Activated T-cell treated with anti-CD3 and anti-CD28 coated beads, Interleukin-2, amount 50 U/mL, for 48 hours (primary cell): Measurements from ENCODE around the gene RAB11FIP4.
"Not testable (repeated sequence)": the region's sequence is repeated elsewhere in the genome, so short reads cannot be mapped to it uniquely, and the experiment has no call there.

ENCODE experiments used
- DNase-seq, 2 experiments: peaks; one replicate each; pipeline ENCODE4 v3.0.0-alpha.2; 2020

Gene RAB11FIP4

DNA sequence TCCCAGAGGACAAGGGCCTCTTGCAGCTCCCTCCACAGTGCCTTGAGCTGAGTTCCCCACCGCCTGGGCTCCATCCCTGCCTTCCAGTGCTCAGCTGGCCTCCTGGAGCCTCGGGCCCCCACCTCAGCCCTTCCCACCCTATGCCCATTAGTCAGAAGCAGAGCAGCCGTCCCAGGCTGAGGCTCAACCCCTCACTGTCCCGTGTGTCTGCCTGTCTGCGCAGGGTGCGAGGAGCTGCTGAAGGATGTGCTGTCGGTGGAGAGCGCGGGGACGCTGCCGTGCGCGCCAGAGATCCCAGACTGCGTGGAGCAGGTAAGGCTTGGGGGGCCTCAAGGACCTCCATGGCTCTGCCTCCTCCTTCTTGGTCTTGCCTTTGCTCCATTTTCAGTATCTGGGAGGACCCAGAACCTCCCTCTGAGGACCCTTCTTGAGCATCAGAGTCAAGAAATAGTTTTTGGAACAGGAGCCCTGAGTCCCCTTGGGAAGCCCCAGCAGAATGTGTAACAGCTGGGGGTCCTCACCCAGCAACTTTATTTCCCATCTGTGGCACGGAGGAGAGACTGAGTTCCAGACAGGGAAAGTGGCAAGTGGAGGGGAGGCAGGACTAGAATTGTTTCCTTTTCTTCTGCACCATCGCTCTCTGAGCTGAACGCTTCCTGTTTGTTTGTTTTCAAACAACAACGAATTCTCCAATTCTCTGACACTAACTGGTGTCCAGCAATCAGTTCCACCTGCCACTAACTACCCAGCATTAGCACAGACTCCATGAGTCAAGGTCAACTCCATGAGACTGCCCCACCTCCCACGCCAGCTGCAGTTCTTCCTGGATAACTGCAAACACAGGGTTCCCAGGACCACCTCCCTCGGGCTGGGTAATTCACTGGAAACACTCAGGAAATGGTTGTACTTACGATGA, 42.6 kb downstream of the RAB11FIP4 start:
- no peak for DNase-seq

GRCh38 chr17:31434727-31435050, 43.2 kb downstream of the RAB11FIP4 start:
- no peak for DNase-seq

- DNase-seq, result no peak
Observed at GRCh38 chr17:31435581-31435980, 44.1 kb downstream of the RAB11FIP4 start.

DNA sequence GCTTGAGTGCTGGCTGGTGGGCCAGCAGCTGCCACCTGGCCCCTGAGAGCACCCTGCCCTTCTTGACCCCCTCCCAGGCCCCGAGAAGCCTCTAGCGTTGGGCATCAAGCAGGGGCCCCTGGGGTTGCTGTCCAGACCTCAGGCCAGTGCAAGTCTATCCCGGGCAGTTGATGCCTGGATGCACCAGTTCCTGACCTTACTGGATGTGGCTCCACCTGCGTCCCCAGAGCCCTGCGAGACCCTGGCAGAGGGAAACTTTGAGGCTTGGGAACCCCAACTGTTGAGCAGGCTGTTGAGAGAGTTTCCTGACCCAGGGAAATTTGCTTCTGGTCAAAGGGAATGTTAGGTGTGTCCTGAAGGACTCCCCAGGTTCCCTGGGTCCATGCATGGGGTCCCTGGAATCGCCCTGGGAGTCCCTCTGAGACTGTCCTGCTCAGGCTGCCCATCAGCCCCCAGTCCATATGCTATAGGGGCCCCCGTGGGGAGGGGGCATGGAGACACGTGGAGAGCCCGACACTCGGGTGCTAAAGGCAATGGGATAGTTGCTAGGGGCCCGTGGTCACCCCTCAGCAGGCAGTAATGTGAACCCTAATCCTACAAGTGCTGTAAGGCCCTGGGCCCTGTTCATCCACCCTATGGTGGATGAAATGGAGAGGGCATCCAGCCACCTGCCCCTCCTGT, 46.4 kb downstream of the RAB11FIP4 start:
- no peak for DNase-seq

DNA sequence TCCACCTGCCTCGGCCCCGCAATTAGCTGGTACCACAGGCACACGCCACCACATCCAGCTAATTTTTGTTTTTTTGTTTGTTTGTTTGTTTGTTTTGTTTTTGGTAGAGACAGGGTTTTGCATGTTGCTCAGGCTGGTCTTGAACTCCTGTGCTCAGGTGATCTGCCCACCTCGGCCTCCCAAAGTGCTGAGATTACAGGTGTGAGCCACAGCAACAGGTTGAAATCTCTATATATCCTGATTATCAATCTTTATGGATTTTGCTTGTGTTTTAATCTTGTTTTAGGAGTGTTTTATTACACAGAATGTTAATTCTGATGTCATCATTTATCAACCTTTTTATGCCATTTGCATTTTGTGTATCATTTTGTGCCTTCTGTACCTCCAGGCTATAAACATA, 48.2 kb downstream of the RAB11FIP4 start:
- no peak for DNase-seq

DNA sequence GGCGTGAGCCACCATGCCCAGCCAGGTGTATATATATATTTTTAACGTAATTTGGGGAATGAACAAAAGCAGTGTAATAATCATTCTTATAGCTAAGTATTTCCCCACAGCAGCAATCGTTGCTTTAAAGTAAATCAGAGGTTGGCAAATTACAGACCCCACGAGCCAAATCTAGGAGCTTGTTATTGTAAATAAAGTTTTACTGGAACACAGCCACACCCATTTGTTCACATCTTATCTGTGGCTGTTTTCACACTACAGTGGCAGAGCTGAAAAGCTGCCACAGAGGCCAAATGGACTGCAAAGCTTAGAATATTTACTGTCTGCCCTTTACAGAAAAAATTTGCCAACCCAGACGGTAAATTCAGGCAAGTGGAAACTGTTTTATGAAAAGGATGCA, 50.8 kb downstream of the RAB11FIP4 start:
- DNase-seq, result no peak

GRCh38 chr17:31442856-31443255, 51.4 kb downstream of the RAB11FIP4 start:
- DNase-seq, result not testable (repeated sequence)

DNA sequence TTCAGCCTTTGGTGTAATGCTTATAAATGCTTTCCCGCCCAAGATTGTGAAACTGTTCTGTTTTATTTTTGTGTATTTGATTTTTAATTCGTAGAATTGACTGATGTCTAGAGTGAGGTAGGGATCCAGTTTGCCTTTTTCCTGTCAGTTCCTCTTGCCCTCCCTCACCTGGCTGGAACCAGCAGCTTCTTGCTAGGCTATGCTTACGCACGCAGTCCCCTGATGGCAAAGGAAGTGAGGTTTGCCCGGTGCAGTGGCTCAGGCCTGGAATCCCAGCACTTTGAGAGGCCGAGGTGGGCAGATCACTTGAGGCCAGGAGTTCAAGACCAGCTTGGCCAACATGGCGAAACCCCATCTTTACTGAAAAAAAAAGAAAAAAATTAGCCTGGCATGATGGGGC, 51.9 kb downstream of the RAB11FIP4 start:
- DNase-seq, result no peak

DNA sequence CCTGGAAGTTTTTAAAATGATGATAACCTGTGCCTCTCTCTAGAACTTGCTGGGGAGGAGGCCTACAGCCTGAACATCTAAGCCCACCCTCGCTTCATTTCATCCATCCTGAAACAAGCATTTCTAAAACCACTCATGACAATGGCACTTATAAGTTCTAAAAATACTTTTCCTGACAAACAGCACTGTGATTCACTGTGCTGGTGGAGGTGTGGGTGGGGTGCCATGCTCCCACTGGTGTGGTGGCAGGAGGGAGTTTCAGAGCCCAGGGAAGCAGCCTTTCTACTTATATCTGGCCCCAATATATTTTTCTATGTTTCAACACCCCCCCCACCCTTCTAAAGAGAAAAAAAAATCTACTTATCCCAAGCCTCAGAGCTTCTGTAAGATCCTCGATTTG, 52.6 kb downstream of the RAB11FIP4 start:
- no peak for DNase-seq

DNA sequence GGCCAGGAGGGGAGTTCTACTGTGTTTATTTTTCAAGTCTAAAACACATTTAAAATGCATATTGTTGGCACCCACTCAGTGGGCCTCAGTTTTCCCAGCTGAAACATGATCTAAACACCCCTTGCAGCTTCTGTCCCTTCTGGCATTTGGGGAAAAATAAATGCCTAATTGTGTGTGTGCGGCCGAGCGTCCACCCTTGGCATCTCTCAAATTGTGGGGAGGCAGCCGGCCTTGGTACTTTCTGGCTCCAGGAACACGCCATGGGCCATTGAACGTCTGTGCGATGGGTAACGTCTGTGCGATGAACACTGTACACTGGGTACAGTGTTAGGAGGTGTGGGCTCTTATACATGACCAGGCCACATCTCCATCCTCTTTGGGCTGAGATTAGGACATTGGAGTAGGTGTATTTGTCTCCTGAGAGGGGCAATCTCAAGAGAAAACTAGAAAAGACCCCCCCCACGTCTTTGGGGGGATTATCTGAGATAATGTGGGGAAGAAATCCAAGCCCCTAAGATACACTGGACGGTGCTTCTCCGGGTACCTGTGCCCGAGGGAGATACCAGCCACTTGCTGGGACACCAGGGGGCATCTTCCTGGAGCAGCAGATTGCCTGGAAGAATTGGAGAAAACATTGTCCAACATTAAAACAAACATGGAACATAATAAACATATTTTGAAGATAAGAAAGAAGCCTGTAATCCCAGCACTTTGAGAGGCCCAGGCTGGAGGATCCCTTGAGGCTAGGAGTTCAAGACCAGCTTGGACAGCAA, 54.9 kb downstream of the RAB11FIP4 start:
- no peak for DNase-seq

- DNase-seq, result no peak
Observed at GRCh38 chr17:31448467-31449077, 57.1 kb downstream of the RAB11FIP4 start.

DNA sequence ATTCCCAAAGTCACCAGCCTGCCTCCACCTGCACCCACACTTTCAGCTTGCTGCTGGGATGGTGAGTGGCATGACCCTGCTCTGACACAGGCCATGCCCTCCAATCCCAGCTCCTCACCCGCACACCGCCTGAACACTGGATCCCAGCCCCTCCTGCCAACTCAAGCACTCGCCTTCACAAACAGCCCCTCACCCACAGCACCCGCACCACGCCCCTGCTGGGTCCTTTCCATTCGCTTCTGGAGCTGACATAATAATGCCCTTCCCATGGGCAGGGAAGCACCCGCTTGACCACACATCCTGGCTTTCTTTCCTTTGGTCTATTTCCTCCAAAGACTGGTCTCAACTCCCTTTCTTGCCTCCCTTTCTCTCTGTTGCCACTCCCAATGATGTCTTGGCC, 57.6 kb downstream of the RAB11FIP4 start:
- no peak for DNase-seq

DNA sequence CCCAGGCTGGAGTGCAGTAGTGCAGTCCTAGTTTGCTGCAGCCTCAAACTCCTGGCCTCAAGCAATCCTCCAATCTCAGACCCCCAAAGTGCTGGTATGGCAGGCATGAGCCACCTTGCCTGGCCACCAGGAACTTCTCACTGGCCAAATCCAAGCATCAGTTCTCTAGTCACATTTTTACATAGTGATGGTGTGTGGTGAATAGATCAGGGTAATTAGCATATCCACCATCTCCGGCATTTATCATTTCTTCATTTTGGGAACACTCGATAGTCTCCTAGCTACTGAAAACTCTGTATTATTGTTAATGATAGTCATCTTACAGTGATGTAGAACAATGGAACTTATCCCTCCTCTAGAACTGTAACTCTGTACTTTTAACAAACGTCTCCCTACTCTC, 58.3 kb downstream of the RAB11FIP4 start:
- DNase-seq, result no peak

- no peak for DNase-seq
Observed at GRCh38 chr17:31452101-31452500, 60.6 kb downstream of the RAB11FIP4 start.

DNA sequence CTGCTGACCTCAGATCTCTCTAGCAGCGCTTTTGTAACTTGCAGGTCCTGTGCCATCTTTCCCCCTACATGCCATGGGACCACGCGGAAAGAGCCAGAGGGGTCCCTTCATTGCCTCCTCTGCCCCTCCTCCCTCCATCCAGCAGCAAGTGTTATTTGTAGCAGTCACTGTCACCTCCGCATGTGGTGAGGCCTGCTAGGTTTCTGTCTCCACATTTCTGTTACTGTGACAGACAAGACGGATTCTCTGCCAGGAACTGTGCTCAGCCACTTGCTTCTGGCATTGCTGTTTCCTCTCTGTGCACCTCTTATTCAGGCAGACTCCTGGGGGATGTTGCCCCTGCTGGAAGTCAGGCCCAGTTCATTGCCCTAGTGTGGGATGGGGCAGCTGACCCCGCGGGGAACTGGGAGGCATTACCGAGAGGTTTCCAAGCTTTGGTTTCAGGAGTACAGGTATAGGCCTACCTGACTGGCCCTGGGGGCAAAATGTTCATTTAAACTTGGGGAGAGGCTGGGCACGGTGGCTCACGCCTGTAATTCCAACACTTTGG, 61.2 kb downstream of the RAB11FIP4 start:
- no peak for DNase-seq

- no peak for DNase-seq
Observed at GRCh38 chr17:31453896-31454295, 62.4 kb downstream of the RAB11FIP4 start.

- DNase-seq, result no peak
Observed at GRCh38 chr17:31456814-31457213, 65.3 kb downstream of the RAB11FIP4 start.

DNA sequence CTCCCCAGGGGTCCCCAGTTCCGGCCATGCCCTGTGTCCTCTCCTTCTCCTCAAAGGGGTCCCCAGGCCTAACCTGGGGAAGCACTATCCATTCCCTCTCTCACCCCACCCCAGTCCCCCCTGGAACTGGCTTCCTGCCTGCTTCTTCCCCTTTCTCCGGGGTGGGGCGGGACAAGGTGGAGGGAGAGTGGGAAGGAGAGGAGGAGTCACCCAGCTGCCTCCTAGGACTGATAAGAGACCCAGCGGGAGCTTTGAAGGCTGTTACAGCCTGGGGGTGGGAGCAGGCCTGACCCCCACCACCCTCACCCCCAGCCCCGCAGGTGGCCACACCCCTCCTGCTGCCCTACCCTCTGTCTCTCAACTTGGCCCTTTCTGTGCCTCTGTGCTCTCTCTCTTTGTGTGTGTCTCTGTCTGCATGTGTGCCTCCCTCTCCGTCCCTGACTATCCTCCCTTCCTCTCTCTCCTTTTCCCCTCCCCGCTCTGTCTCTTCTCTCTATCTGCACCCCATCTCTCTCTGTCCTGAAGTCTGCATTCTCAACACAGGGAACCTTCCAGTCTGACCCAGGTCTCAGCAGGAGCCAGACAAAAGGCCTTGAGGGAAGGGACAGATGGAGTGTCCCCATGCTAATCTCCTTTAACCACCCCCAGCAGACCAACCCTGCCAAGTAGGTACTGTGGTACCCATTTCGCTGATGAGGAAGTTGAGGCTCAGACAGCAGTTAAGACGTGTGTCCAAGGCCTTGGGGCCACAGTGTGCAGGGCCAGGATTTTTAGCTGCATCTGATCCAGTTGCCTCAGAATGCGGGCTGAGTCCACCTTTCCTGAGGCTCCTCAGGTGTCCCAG, 66.1 kb downstream of the RAB11FIP4 start:
- DNase-seq, result no peak

DNA sequence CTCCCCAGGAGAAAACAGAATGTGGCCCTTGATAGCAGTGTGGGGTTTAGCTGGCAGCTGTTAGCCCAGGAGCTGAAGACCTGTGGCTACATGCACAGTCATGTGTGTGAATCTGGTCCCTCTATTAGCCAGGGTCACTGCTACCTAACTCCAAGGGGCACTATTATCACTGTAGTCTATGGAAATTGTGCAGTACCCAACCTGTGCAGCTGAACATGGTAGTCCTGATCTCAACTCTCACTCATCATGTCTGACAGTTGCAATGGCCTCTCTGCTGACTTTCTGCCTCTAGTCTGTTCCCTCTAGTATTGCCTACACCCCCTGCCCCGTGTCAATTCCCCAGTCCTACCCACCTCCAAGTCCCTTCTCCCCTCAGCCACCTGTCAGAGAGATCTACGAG, 67.4 kb downstream of the RAB11FIP4 start:
- no peak for DNase-seq

DNA sequence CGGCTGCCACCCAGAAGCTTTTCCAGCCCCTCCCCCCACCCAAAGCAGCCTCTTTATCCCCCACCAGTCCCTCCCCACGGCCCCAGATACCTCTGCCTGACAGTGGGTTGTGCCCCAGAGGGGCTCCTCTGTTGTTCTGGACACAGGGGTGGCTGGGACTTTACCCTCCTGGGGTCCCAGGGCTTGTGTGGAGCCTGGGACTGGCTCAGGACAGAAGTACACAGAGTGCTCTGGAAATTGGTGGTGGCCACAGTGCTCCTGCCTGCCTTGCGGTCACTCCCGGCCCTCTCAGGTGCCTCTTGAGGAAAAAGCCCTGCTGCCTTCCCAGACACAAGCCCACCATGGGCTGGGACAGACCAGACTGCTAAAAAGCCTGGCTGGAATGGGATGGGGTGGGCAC, 68.2 kb downstream of the RAB11FIP4 start:
- DNase-seq, result no peak

DNA sequence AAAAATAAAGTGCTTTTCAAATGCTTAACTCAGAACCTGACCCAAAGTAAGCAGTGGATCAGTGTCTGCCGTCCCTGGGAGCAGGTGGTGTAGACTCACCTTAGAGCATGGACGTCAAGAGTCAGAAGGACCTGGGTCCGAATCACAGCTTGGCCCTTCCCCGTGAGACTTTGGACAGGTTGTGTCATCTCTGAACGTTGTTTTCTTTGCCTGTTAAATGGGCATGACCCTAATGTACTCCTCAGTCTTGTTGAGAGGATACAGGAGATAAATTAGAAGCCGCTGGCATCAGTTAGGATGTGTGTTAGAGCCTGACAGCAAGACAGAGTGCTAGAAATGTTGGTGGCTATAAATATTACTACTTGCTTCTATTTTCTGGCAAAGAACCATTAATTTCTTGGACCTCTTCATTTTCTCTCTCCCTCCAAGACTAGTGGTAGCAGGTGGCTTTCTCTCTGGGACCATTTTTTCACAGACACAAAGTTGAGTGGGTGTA, 68.8 kb downstream of the RAB11FIP4 start:
- no peak for DNase-seq
